PFSK-1 (cell line): ENCODE data around the gene RASA3.

Experiments used
- FOXP2 ChIP-seq: optimal IDR thresholded peaks from 2 replicates; pipeline ENCODE3; 2011; ENCODE audit warnings: borderline replicate concordance, control low read depth, inconsistent platforms; ENCODE audit not compliant: insufficient read depth; ENCODE audit errors: extremely low read length, extremely low read depth
- POLR2AphosphoS5 ChIP-seq: IDR thresholded peaks from 2 replicates; pipeline ENCODE4 v1.6.1; 2012; ENCODE audit warnings: low read depth, mild to moderate bottlenecking, control low read depth, low read length, moderate library complexity
- REST ChIP-seq, 2 experiments: IDR thresholded peaks; 2 replicates each; pipeline versions ENCODE4 v1.6.1 to v1.8.0; 2011 to 2012; ENCODE audit warnings: low read depth in 2 of 2, low read length in 2 of 2, control low read depth in 1 of 2, inconsistent platforms in 1 of 2, mild to moderate bottlenecking in 1 of 2, moderate library complexity in 1 of 2; ENCODE audit not compliant: insufficient read depth in 1 of 2
- SIN3A ChIP-seq: IDR thresholded peaks from 2 replicates; pipeline ENCODE4 v1.6.1; 2012; ENCODE audit warnings: mild to moderate bottlenecking, low read length, moderate library complexity, borderline replicate concordance; ENCODE audit not compliant: insufficient read depth
- TAF1 ChIP-seq: IDR thresholded peaks from 2 replicates; pipeline ENCODE4 v1.6.1; 2012; ENCODE audit warnings: low read length, control low read depth, borderline replicate concordance; ENCODE audit not compliant: insufficient read depth

RASA3 gene

GRCh38 chr13:114095486-114095885 is 36.9 kb downstream of the RASA3 start:
- TF ChIP-seq SIN3A (no peak), TAF1 (no peak), REST (IDR thresholded peaks at IDR 0.05; ENCODE audit: insufficient read depth in 1 of 2, low read depth in 2 of 2, low read length in 2 of 2) (no peak), FOXP2 (no peak), POLR2AphosphoS5 (no peak)

GRCh38 chr13:114093118-114093517 is 39.3 kb downstream of the RASA3 start:
- TF ChIP-seq REST (IDR thresholded peaks at IDR 0.05; ENCODE audit: insufficient read depth in 1 of 2, low read depth in 2 of 2, low read length in 2 of 2) (no peak), POLR2AphosphoS5 (no peak), TAF1 (no peak), SIN3A (no peak), FOXP2 (no peak)

GRCh38 chr13:114092468-114092867 is 40.0 kb downstream of the RASA3 start:
- TF ChIP-seq FOXP2 = no peak
- no peak for TF ChIP-seq POLR2AphosphoS5
- TF ChIP-seq SIN3A = no peak
- no peak for TF ChIP-seq TAF1
- no peak for TF ChIP-seq REST (IDR thresholded peaks at IDR 0.05; ENCODE audit: insufficient read depth in 1 of 2, low read depth in 2 of 2, low read length in 2 of 2)

- TF ChIP-seq TAF1 = no peak
These were observed 41.9 kb downstream of the RASA3 start for GRCh38 chr13:114090476-114090875.

- no peak for TF ChIP-seq FOXP2
- no peak for TF ChIP-seq TAF1
- no peak for TF ChIP-seq SIN3A
- no peak for TF ChIP-seq POLR2AphosphoS5
- TF ChIP-seq REST (IDR thresholded peaks at IDR 0.05; ENCODE audit: insufficient read depth in 1 of 2, low read depth in 2 of 2, low read length in 2 of 2) = no peak
These were observed 42.5 kb downstream of the RASA3 start for GRCh38 chr13:114089751-114090400.
